LHCN-M2 (cell line): Measurements from ENCODE around the gene BRAP. TPM values are rescaled to one million over a fixed set of nuclear protein-coding genes. Genes with fewer than 3 reads are reported as not detected.
"Not testable (repeated sequence)": the region's sequence is repeated elsewhere in the genome, so short reads cannot be mapped to it uniquely, and the experiment has no call there.

Source experiments
- DNase-seq: peaks from one replicate; pipeline ENCODE4 v3.0.0-alpha.2; 2012; ENCODE audit warnings: low read depth
- polyA plus RNA-seq: library from polyadenylated mRNA; unstranded; fragments of >200 nt; gene quantifications from one replicate; pipeline ENCODE4 v1.2.1, GENCODE V29; 2012; ENCODE audit warnings: missing spikeins
- total RNA-seq: library from RNA; depleted of rRNA; stranded (reverse); fragments of >200 nt; gene quantifications from 2 replicates; pipeline ENCODE4 v1.2.3, GENCODE V29; 2014; rRNA removed

Gene BRAP, protein sequence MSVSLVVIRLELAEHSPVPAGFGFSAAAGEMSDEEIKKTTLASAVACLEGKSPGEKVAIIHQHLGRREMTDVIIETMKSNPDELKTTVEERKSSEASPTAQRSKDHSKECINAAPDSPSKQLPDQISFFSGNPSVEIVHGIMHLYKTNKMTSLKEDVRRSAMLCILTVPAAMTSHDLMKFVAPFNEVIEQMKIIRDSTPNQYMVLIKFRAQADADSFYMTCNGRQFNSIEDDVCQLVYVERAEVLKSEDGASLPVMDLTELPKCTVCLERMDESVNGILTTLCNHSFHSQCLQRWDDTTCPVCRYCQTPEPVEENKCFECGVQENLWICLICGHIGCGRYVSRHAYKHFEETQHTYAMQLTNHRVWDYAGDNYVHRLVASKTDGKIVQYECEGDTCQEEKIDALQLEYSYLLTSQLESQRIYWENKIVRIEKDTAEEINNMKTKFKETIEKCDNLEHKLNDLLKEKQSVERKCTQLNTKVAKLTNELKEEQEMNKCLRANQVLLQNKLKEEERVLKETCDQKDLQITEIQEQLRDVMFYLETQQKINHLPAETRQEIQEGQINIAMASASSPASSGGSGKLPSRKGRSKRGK
- 18.5 and 19.5 TPM in 2 replicates for total RNA-seq
- polyA plus RNA-seq = 9.4 TPM

- peak; percentile 92 for DNase-seq
Observed at GRCh38 chr12:111685811-111686573, at the start of gene BRAP, which contains the start of gene ACAD10. BRAP (minus strand) TSS chr12:111685956; CDS start chr12:111685792, 164 bp downstream. ACAD10 (plus strand) TSS chr12:111686053; CDS start chr12:111692710, 6,657 bp downstream.

- no peak for DNase-seq
Observed at GRCh38 chr12:111733340-111733915, 47.7 kb upstream of the BRAP start.

- no peak for DNase-seq
Observed at GRCh38 chr12:111732786-111733185, 47.0 kb upstream of the BRAP start.

DNA sequence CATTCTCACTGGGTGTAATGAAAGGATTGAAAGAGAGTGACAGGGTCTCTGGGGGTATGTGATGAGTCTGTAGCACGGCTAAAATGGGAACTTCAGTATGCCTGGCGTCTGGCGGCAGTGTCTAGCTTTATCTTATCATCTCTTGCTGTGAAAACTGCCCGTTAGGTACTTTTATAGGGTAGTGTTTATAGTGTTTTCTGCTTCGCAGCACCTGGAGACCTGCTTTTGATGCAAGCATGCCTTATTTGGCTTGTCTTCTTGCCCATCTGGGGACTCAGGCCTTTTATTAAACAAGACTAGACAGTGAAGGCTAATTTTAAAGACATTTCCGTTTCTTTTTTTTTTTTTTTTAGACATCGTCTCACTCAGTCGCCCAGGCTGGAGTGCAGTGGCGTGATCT, 44.7 kb upstream of the BRAP start:
- no peak for DNase-seq

- no peak for DNase-seq
Observed at GRCh38 chr12:111728795-111729194, 43.0 kb upstream of the BRAP start.

DNA sequence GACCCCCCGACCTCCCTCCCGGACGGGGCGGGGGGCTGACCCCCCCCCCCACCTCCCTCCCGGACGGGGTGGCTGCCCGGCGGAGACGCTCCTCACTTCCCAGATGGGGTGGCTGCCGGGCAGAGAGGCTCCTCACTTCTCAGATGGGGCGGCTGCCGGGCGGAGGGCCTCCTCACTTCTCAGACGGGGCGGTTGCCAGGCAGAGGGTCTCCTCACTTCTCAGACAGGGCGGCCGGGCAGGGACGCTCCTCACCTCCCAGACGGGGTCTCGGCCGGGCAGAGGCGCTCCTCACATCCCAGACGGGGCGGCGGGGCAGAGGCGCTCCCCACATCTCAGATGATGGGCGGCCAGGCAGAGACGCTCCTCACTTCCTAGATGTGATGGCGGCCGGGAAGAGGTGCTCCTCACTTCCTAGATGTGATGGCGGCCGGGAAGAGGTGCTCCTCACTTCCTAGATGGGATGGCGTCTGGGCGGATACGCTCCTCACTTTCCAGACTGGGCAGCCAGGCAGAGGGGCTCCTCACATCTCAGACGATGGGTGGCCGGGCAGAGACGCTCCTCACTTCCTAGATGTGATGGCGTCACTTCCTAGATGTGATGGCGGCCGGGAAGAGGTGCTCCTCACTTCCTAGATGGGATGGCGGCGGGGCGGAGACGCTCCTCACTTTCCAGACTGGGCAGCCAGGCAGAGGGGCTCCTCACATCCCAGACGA, 38.0 kb upstream of the BRAP start:
- not testable (repeated sequence) for DNase-seq

GRCh38 chr12:111720457-111720856, 34.7 kb upstream of the BRAP start:
- DNase-seq = no peak

DNA sequence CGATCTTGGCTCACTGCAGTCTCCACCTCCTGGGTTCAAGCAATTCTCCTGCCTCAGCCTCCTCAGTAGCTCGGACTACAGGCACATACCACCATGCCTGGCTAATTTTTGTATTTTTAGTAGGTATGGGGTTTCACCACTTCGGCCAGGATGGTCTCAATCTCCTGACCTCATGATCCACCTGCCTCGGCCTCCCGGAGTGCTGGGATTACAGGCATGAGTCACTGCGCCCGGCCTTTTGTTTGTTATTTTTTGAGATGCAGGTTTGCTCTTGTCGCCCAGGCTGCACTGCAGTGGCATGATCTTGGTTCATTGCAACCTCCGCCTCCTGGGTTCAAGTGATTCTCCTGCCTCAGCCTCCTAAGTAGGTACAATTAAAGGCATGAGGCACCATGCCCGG, 33.6 kb upstream of the BRAP start:
- DNase-seq = not testable (repeated sequence)

DNA sequence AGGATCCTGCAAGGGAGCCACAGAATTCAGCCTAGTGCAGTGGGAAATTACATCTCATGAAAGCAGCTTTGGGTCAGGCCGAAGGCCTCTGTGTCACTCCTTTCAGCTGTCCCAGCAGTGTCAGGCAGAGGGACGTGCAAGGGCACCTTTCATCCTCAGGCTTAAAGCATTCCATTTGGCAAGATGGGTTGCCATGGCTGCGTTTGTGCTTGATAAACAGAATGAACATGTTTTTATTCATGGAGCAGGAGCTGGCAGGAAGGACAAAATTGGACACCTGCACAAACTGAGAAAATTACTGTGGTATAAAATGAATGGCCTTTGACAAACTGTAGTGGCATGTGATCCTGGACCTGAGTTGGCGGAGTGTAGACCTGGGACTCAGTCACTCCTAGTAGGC, 29.5 kb upstream of the BRAP start:
- peak; percentile 3 for DNase-seq

GRCh38 chr12:111706145-111706544, 20.4 kb upstream of the BRAP start:
- DNase-seq = no peak

DNA sequence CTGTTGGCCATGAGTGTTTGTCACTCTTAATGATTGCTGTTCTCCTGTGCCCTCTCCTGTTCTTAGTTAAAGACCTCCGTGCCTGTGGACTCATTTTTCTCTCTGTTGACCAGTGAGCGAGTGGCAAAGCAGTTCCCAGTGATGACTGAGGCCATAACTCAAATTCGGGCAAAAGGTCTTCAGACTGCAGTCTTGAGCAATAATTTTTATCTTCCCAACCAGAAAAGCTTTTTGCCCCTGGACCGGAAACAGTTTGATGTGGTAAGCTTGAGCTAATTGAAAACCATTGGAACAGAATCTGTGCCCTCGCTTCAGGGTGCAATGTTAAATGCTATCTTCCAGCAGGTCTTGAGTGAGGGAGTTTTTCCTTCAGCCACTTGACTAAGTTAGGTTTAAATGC, 19.9 kb upstream of the BRAP start:
- no peak for DNase-seq

- DNase-seq = no peak
Observed at GRCh38 chr12:111699962-111700361, 14.2 kb upstream of the BRAP start.

DNA sequence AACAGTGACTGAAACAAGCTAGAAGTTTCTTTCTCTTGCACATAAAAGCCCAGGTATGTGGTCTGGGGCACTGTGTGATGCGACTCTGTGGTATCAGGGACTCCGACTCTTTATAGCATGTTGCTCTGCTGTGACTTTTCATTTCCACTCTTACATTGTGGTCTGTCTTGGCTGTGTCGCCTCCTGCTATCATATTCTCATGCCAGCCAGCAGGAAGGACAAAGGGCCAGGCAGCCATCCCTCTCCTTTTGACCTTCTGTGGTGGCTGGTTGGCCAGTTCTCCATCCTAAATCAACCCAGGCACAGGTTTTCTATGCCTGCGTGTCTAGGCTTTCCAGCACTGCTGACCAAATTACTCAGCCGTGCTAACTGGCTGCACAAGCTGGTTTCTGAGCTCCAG, 8.1 kb upstream of the BRAP start:
- no peak for DNase-seq

- peak; percentile 14 for DNase-seq
Observed at GRCh38 chr12:111692575-111693210, 6.9 kb upstream of the BRAP start.

DNA sequence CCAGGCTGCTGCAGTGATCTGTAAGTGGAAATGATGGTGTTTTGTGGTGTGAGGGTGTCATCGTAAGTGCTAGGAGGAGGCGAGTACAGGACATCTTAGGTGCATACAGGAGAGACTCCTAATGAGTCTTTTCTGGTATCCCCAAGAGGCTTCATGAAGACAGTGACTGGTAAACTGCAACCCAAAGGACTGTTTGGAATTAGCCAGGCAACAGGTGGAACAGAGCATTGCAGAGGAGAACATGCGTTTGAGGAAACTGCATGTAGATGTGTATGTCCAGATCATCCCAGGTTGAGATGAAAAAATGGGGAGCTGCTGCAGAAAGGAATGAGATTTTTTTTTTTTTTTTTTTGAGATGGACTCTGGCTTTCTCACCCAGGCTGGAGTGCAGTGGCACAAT, 5.5 kb upstream of the BRAP start:
- DNase-seq = no peak

DNA sequence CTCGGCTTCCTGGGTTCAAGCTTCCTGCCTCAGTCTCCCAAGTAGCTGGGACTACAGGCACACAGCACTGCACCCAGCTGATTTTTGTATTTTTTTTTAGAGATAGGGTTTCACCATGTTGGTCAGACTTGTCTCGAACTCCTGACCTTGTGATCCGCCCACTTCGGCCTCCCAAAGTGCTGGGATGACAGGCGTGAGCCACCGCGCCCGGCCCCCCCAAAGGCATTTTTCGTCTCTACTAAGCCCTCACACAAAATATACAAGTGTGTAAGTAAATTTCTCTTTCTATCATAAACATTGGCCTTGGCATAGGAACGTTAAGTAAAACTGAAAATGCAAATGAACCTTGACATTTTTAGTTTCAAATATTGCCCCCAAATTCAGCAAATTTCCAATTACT, 2.2 kb upstream of the BRAP start:
- DNase-seq = no peak

- peak; percentile 9 for DNase-seq
Observed at GRCh38 chr12:111687255-111687654, 1.5 kb upstream of the BRAP start.

DNA sequence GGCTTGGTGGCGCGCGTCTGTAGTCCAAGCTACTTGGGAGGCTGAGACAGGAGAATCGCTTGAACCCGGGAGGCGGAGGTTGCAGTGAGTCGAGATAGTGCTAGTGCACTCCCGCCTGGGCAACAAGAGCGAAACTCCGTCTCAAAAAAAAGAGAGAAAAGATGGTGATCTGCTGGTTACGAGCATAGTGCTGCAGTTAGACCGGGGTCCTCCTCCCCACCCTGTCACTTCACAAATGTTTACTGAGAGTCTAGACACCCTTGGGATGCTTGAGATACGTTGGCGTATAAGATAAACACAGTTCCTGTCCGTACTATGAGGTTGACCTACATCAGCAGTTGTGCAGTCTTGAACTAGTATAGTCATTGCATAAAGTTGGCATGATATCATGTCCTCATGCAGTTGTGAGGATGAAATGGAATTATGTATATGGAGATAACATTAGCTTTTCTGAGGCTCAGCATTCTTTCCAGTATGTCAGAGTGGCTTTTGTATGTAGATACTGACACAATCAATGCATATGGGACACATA, 884 bp upstream of the BRAP start:
- peak; percentile 5 for DNase-seq

DNA sequence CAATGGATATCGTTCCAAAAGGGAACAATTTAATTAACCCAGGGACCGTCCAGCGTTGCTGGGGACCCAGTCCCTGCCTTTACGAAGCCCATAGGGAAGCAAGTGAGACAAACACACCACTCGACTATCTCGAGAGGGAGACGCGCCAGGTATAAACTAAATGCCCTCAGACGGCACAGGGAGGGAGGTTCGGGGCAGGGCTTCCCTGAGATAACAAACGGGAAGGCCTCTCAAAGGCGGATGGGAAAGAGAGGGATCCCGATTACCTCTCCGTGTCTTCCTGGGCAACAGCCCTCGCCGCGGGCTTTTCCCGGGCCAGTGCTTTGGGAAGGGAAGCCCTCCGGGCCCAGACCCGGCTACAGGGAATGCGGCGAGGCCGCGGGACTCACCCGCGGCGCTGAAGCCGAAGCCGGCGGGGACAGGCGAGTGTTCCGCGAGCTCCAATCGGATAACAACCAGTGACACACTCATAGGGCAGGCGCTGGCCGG, 390 bp downstream of the BRAP start:
- peak; percentile 9 for DNase-seq

DNA sequence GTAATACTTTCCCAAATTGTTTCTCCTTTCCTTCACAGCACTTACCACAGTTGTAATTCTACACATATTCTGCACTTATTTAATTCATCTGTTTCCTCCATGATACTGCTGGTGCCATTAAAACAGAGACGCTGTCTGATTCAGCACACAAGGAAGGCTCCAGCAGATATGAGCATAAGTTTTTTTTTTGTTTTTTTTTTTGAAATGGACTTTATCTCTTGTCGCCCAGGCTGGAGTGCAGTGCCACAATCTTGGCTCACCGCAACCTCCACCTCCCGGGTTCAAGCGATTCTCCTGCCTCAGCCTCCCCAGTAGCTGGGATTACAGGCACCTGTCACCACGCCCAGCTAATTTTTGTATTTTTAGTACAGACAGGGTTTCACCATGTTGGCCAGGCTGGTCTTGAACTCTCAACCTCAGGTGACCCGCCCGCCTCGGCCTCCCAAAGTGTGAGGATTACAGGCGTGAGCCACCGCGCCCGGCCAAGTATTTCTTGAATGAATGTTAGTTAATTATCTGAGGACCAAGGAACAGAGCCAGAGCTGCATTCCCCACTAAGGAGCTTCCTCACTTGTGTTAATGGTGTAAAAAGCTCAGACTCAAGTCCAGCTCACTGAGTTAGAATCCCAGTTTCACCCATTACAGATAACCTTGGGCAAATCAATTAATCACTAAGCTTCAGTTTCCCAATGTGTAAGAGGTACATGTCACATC, 1.1 kb downstream of the BRAP start:
- not testable (repeated sequence) for DNase-seq
